Measurements from ENCODE around the gene CLHC1. TPM values are rescaled to one million over a fixed set of nuclear protein-coding genes. Genes with fewer than 3 reads are reported as not detected.
A peak's percentile ranks its signal among the peaks of the same experiment; 100 is the strongest.
"Not testable (repeated sequence)": the region's sequence is repeated elsewhere in the genome, so short reads cannot be mapped to it uniquely, and the experiment has no call there.

Gene CLHC1
- total and polyA plus RNA-seq, 8 donors, result 1.9 to 43.9 (median 6.8) TPM

DNA sequence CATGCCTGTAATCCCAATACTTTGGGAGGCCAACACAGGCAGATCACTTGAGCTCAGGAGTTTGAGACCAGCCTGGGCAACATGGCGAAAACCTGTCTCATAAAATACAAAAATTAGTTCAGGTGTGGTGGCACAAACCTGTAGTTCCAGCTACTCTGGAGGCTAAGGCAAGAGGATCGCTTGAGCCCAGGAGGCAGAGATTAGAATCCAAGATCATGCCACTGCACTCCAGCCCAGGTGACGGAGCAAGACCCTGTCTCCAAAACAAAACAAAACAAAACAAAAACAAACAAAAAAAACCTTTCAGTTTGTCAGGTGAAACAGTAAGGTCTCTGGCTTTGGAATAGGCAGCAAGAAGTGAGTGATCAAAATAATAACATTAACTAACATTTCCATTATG lies 84.6 kb downstream of the CLHC1 start:
- TF ChIP-seq POLR2A (IDR thresholded peaks at IDR 0.05) (no peak), POLR2AphosphoS5 (IDR thresholded peaks at IDR 0.05) (no peak), EP300 (IDR thresholded peaks at IDR 0.05) (no peak)
- TF ChIP-seq, protein P1, sequence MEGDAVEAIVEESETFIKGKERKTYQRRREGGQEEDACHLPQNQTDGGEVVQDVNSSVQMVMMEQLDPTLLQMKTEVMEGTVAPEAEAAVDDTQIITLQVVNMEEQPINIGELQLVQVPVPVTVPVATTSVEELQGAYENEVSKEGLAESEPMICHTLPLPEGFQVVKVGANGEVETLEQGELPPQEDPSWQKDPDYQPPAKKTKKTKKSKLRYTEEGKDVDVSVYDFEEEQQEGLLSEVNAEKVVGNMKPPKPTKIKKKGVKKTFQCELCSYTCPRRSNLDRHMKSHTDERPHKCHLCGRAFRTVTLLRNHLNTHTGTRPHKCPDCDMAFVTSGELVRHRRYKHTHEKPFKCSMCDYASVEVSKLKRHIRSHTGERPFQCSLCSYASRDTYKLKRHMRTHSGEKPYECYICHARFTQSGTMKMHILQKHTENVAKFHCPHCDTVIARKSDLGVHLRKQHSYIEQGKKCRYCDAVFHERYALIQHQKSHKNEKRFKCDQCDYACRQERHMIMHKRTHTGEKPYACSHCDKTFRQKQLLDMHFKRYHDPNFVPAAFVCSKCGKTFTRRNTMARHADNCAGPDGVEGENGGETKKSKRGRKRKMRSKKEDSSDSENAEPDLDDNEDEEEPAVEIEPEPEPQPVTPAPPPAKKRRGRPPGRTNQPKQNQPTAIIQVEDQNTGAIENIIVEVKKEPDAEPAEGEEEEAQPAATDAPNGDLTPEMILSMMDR (IDR thresholded peaks at IDR 0.05), result no peak
- no peak for DNase-seq
- H3K27ac ChIP-seq, result no peak overlapping the region
- peaks cover 5 to 20% (median 12%) of the 10 kb centered on the region in 4 donors for H3K4me1 ChIP-seq
- H3K4me3 ChIP-seq, result no peak overlapping the region
- H3K9me3 ChIP-seq, result no peaks in the 10 kb centered on the region
- 96 to 98% (median 97%) methylated on average over 3 of the region's 3 CpGs for WGBS, 5 donors
- intact Hi-C loops (cut with DNase I; ENCODE audit: low total_unique reads), result no loop called here
- no peaks in the 10 kb centered on the region for H3K36me3 ChIP-seq
- H3K27me3 ChIP-seq, result no peaks in the 10 kb centered on the region

GRCh38 chr2:55147041-55147440 lies 85.1 kb downstream of the CLHC1 start:
- no peak overlapping the region for H3K27ac ChIP-seq
- H3K4me3 ChIP-seq, result no peak overlapping the region
- TF ChIP-seq EP300 (IDR thresholded peaks at IDR 0.05), result no peak
- TF ChIP-seq POLR2A (IDR thresholded peaks at IDR 0.05), result no peak
- TF ChIP-seq, protein P1 (IDR thresholded peaks at IDR 0.05), result no peak
- no peak for TF ChIP-seq POLR2AphosphoS5 (IDR thresholded peaks at IDR 0.05)
- H3K36me3 ChIP-seq, result no peaks in the 10 kb centered on the region
- H3K27me3 ChIP-seq, result no peaks in the 10 kb centered on the region
- intact Hi-C loops (cut with DNase I; ENCODE audit: low total_unique reads), result no loop called here
- H3K4me1 ChIP-seq, result peaks cover 4 to 20% (median 11%) of the 10 kb centered on the region in 4 donors
- DNase-seq, result no peak
- 83 to 96% (median 92%) methylated on average over 5 of the region's 5 CpGs for WGBS, 5 donors
- no peaks in the 10 kb centered on the region for H3K9me3 ChIP-seq

DNA sequence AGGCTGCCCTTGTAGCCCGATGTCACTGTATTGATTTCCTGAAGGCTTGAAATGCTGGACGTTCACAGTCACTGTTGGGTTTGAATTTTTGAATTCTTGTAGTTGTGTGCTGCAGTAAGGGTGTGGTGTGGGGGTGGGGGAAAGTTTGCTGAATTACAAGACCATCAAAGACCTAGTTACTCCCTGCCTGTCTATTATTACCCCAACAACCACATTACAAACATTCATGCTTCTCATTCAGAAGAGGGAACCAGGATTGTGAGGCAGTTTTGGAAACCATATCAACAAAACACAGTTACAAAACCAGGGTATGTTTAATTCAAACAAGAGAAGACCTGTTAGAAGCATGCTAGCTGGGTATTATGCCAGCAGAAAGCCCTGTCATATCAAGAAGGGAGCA lies 85.8 kb downstream of the CLHC1 start:
- 79 to 88% (median 85%) methylated on average over 2 of the region's 2 CpGs for WGBS, 5 donors
- H3K4me1 ChIP-seq, result peaks cover 4 to 20% (median 11%) of the 10 kb centered on the region in 4 donors
- H3K4me3 ChIP-seq, result no peak overlapping the region
- H3K9me3 ChIP-seq, result no peaks in the 10 kb centered on the region
- H3K27me3 ChIP-seq, result no peaks in the 10 kb centered on the region
- DNase-seq, result no peak
- no peak overlapping the region for H3K27ac ChIP-seq
- intact Hi-C loops (cut with DNase I; ENCODE audit: low total_unique reads), result no loop called here
- no peaks in the 10 kb centered on the region for H3K36me3 ChIP-seq
- TF ChIP-seq POLR2AphosphoS5 (IDR thresholded peaks at IDR 0.05) (no peak), POLR2A (IDR thresholded peaks at IDR 0.05) (no peak), EP300 (IDR thresholded peaks at IDR 0.05) (no peak)
- TF ChIP-seq, protein P1 (IDR thresholded peaks at IDR 0.05), result no peak

- Histone ChIP-seq H3K4me3 (no peak overlapping the region), H3K27me3 (no peaks in the 10 kb centered on the region), H3K27ac (peak overlapping the region in 2 of 5 donors; percentile 2 to 5), H3K36me3 (no peaks in the 10 kb centered on the region), H3K4me1 (peaks cover 4 to 24% (median 13%) of the 10 kb centered on the region in 4 donors), H3K9me3 (no peaks in the 10 kb centered on the region)
- TF ChIP-seq POLR2A (IDR thresholded peaks at IDR 0.05) (no peak), EP300 (IDR thresholded peaks at IDR 0.05) (no peak)
- DNase-seq, result peak in 1 of 2 donors; percentile 56
- intact Hi-C loops (cut with DNase I; ENCODE audit: low total_unique reads), result no loop called here
- 64 to 81% (median 69%) methylated on average over 12 of the region's 12 CpGs for WGBS, 5 donors
These were observed 86.9 kb downstream of the CLHC1 start for GRCh38 chr2:55144922-55145820.

DNA sequence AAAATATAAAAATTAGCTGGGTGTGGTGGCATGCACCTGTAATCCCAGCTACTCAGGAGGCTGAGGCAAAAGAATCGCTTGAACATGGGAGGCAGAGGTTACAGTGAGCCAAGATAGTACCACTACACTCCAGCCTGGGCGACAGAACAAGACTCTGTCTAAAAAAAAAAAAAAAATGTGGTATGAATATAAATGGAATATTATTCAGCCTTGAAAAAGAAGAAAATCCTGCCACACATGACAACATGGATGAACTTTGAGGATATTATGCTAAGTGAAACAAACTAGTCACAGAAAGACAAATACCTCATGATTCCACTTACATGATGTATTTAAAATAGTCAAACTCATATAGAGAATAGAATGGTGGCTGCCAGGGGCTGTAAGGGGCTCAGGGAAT lies 88.4 kb downstream of the CLHC1 start:
- H3K9me3 ChIP-seq; H3K36me3 ChIP-seq; H3K27ac ChIP-seq; H3K4me3 ChIP-seq; DNase-seq; intact Hi-C loops (cut with DNase I; ENCODE audit: low total_unique reads); H3K27me3 ChIP-seq: not testable (repeated sequence)
- WGBS, 5 donors, result 86 to 99% (median 94%) methylated on average over 2 of the region's 2 CpGs
- peaks cover 11 to 33% (median 21%) of the 10 kb centered on the region in 4 donors for H3K4me1 ChIP-seq

Data from stomach (tissue), 9 donors.